ENCODE data around the gene GMEB2.
"Not testable (repeated sequence)": the region's sequence is repeated elsewhere in the genome, so short reads cannot be mapped to it uniquely, and the experiment has no call there.

GMEB2 gene

GRCh38 chr20:63657260-63657936 lies 30.5 kb upstream of the GMEB2 start:
- DNase-seq: no peak

- DNase-seq: no peak
These were observed 29.6 kb upstream of the GMEB2 start for GRCh38 chr20:63656451-63656850.

GRCh38 chr20:63655249-63655648 lies 28.3 kb upstream of the GMEB2 start:
- no peak for DNase-seq

- DNase-seq: no peak
These were observed 27.2 kb upstream of the GMEB2 start for GRCh38 chr20:63653974-63654668.

- peak; percentile 70 for DNase-seq
These were observed 26.4 kb upstream of the GMEB2 start, which contains the start of gene STMN3 for GRCh38 chr20:63653041-63653973. Gene STMN3 (minus strand): TSS chr20:63653424. CDS start chr20:63653345, 79 bp downstream.

- DNase-seq: no peak
These were observed 25.5 kb upstream of the GMEB2 start for GRCh38 chr20:63652192-63652980.

- DNase-seq: no peak
These were observed 25.0 kb upstream of the GMEB2 start for GRCh38 chr20:63651942-63652191.

GRCh38 chr20:63650486-63650885 lies 23.6 kb upstream of the GMEB2 start:
- DNase-seq: not testable (repeated sequence)

GRCh38 chr20:63648895-63649589 lies 22.1 kb upstream of the GMEB2 start:
- DNase-seq: no peak

GRCh38 chr20:63648190-63648589 lies 21.3 kb upstream of the GMEB2 start:
- no peak for DNase-seq

- no peak for DNase-seq
These were observed 18.3 kb upstream of the GMEB2 start for GRCh38 chr20:63645218-63645617.

GRCh38 chr20:63643946-63644345 lies 17.0 kb upstream of the GMEB2 start:
- DNase-seq: no peak

GRCh38 chr20:63643499-63643898 lies 16.6 kb upstream of the GMEB2 start:
- no peak for DNase-seq

- DNase-seq: no peak
These were observed 15.8 kb upstream of the GMEB2 start for GRCh38 chr20:63642527-63643247.

GRCh38 chr20:63641792-63642523 lies 15.1 kb upstream of the GMEB2 start:
- DNase-seq: no peak

GRCh38 chr20:63641146-63641791 lies 14.4 kb upstream of the GMEB2 start:
- DNase-seq: no peak

- DNase-seq: not testable (repeated sequence)
These were observed 13.8 kb upstream of the GMEB2 start for GRCh38 chr20:63640686-63641085.

- no peak for DNase-seq
These were observed 13.2 kb upstream of the GMEB2 start for GRCh38 chr20:63640086-63640485.

- no peak for DNase-seq
These were observed 12.4 kb upstream of the GMEB2 start for GRCh38 chr20:63639093-63639975.
